Gastrocnemius medialis (tissue), 4 donors: Measurements from ENCODE around the gene CPPED1. TPM values are rescaled to one million over a fixed set of nuclear protein-coding genes. Genes with fewer than 3 reads are reported as not detected.

Experiments
- ATAC-seq, 2 donors: fragments of 150-250 bp; one replicate each; pipeline ENCODE4 v1.9.1; 2016
- DNase-seq, 2 donors: peaks; one replicate each; pipeline ENCODE4 v3.0.0-alpha.2; 2019
- H3K27ac ChIP-seq, 4 donors: fragments of 200-600 bp; sonication (generic); 1 replicate in 1 of 4; 2 replicates in 3 of 4; pipeline ENCODE4 v1.5.1; 2016 to 2018; ENCODE audit warnings: mild to moderate bottlenecking in 2 of 4, moderate library complexity in 1 of 4
- H3K27me3 ChIP-seq, 3 donors: fragments of 200-600 bp; sonication (generic) in 2 of 3; 1 replicate in 1 of 3; 2 replicates in 2 of 3; pipeline versions ENCODE4 v1.5.1 to v1.6.0; 2016 to 2019; ENCODE audit warnings: mild to moderate bottlenecking in 1 of 3, moderate library complexity in 1 of 3
- H3K36me3 ChIP-seq, 2 donors: fragments of 200-600 bp; sonication (generic) in 1 of 2; one replicate each; pipeline ENCODE4 v1.5.1; 2017 to 2018
- H3K4me1 ChIP-seq, 2 donors: fragments of 200-600 bp; sonication (generic) in 1 of 2; one replicate each; pipeline ENCODE4 v1.5.1; 2016 to 2017; ENCODE audit warnings: mild to moderate bottlenecking in 2 of 2
- H3K4me3 ChIP-seq, 4 donors: fragments of 200-600 bp; sonication (generic) in 3 of 4; 1 replicate in 1 of 4; 2 replicates in 3 of 4; pipeline ENCODE4 v1.5.1; 2016 to 2019; ENCODE audit warnings: mild to moderate bottlenecking in 2 of 4
- H3K9me3 ChIP-seq, 3 donors: fragments of 200-600 bp; sonication (generic) in 2 of 3; 1 replicate in 1 of 3; 2 replicates in 2 of 3; pipeline ENCODE4 v1.5.1; 2016 to 2019
- CTCF ChIP-seq, 5 experiments: fragments of 450-650 bp in 3 of 5; fragments of 200-600 bp in 2 of 5; sonication (generic) in 2 of 5; IDR thresholded peaks in 4 of 5; conservative IDR thresholded peaks in 1 of 5; 1 replicate in 4 of 5; 2 replicates in 1 of 5; pipeline ENCODE4 v1.5.1; 2016 to 2019; ENCODE audit warnings: antibody characterized with exemption in 5 of 5, mild to moderate bottlenecking in 3 of 5, moderate library complexity in 3 of 5
- POLR2A ChIP-seq, 2 donors: fragments of 450-650 bp; IDR thresholded peaks; one replicate each; pipeline ENCODE4 v1.6.1; 2017; ENCODE audit warnings: antibody characterized with exemption in 2 of 2, mild to moderate bottlenecking in 2 of 2, moderate library complexity in 2 of 2
- in situ Hi-C, 4 donors: fragments of 200-750 bp; cut with MboI; loops; one replicate each; pipeline versions ENCODE4 v1.15.0 to v1.8.0; 2017; ENCODE audit warnings: low sequenced_read_pairs in 4 of 4
- intact Hi-C: fragments of 100-400 bp; cut with DNase I; formaldehyde crosslinking; loops from one replicate; pipeline ENCODE4 v1.15.1; 2023; ENCODE audit warnings: low total_unique reads
- total RNA-seq, 4 donors: library from RNA; depleted of rRNA; stranded (reverse); fragments of >200 nt; gene quantifications; one replicate each; pipeline versions ENCODE4 v1.1.0 to v1.2.3, GENCODE V29; 2016

Gene CPPED1
- total RNA-seq, 4 donors from 2014 or later: 2.8 to 8.7 (median 6.6) TPM

- Histone ChIP-seq H3K9me3 (no peaks in the 10 kb centered on the region), H3K4me3 (no peak overlapping the region), H3K36me3 (no peaks in the 10 kb centered on the region), H3K27me3 (no peaks in the 10 kb centered on the region), H3K4me1 (peaks cover 0 to 12% of the 10 kb centered on the region in 2 donors), H3K27ac (no peak overlapping the region)
- no peak for TF ChIP-seq POLR2A (IDR thresholded peaks at IDR 0.05)
- TF ChIP-seq CTCF (IDR thresholded peaks at IDR 0.05 in 4 of 5, conservative IDR thresholded peaks at IDR 0.05 in 1 of 5): no peak
- DNase-seq (no peak), ATAC-seq (no peak)
- intact Hi-C loops: no loop called here
- in situ Hi-C loops: no loop called here
These were observed 5.5 kb downstream of the CPPED1 start for GRCh38 chr16:12798171-12798570.

- H3K27ac ChIP-seq: no peak overlapping the region
- DNase-seq (no peak), ATAC-seq (no peak)
- H3K4me1 ChIP-seq: no peaks in the 10 kb centered on the region
- no peaks in the 10 kb centered on the region for H3K27me3 ChIP-seq
- TF ChIP-seq CTCF (IDR thresholded peaks at IDR 0.05 in 4 of 5, conservative IDR thresholded peaks at IDR 0.05 in 1 of 5) (no peak), POLR2A (IDR thresholded peaks at IDR 0.05) (no peak)
- H3K4me3 ChIP-seq: no peak overlapping the region
- in situ Hi-C loops (no loop called here), intact Hi-C loops (no loop called here)
- H3K36me3 ChIP-seq: no peaks in the 10 kb centered on the region
- H3K9me3 ChIP-seq: no peaks in the 10 kb centered on the region
These were observed 7.2 kb downstream of the CPPED1 start for GRCh38 chr16:12796498-12796897.

- Histone ChIP-seq H3K27me3 (no peaks in the 10 kb centered on the region), H3K36me3 (no peaks in the 10 kb centered on the region), H3K4me3 (no peak overlapping the region), H3K9me3 (no peaks in the 10 kb centered on the region), H3K4me1 (no peaks in the 10 kb centered on the region), H3K27ac (no peak overlapping the region)
- TF ChIP-seq CTCF (IDR thresholded peaks at IDR 0.05 in 4 of 5, conservative IDR thresholded peaks at IDR 0.05 in 1 of 5) (no peak), POLR2A (IDR thresholded peaks at IDR 0.05) (no peak)
- ATAC-seq (no peak), DNase-seq (no peak)
- intact Hi-C loops (no loop called here), in situ Hi-C loops (no loop called here)
These were observed 8.9 kb downstream of the CPPED1 start for GRCh38 chr16:12794486-12795387.

- no peak for TF ChIP-seq CTCF (IDR thresholded peaks at IDR 0.05 in 4 of 5, conservative IDR thresholded peaks at IDR 0.05 in 1 of 5)
- no peak for TF ChIP-seq POLR2A (IDR thresholded peaks at IDR 0.05)
- no peak for ATAC-seq
These were observed 9.8 kb downstream of the CPPED1 start for GRCh38 chr16:12793865-12794240.

More at GRCh38 chr16:12793865-12794240, 9.8 kb downstream of the CPPED1 start:
- Histone ChIP-seq H3K4me1 (no peaks in the 10 kb centered on the region), H3K4me3 (no peak overlapping the region), H3K9me3 (no peaks in the 10 kb centered on the region), H3K27me3 (no peaks in the 10 kb centered on the region), H3K36me3 (no peaks in the 10 kb centered on the region), H3K27ac (no peak overlapping the region)
- intact Hi-C loops: no loop called here
- in situ Hi-C loops: no loop called here
- DNase-seq: no peak
